H7 (cell line): ENCODE data around the gene REG3G. TPM values are rescaled to one million over a fixed set of nuclear protein-coding genes. Genes with fewer than 3 reads are reported as not detected.

Experiments used
- total RNA-seq: library from RNA; depleted of rRNA; stranded (reverse); fragments of >200 nt; shearing (Covaris generic); gene quantifications from 2 replicates; pipeline ENCODE4 v1.2.3, GENCODE V29; 2014; rRNA removed

Gene REG3G
- total RNA-seq, 1 experiment from 2014 or later: not detected

Other genes starting within 250 kb of the REG3G start
- gene REG1B, start 62.3 kb downstream of the REG3G start, total RNA-seq: not detected in 2 replicates
- gene REG1A, start 94.8 kb downstream of the REG3G start, total RNA-seq: 0.24 and 0.70 TPM in 2 replicates
- not detected in 2 replicates for gene REG3A, start 134.1 kb downstream of the REG3G start, total RNA-seq